HG02571 (cell line): Measurements from ENCODE around the gene CEP63.
"Not testable (repeated sequence)": the region's sequence is repeated elsewhere in the genome, so short reads cannot be mapped to it uniquely, and the experiment has no call there.

Source experiments
- ATAC-seq: cut with Tn5 transposase; IDR thresholded peaks from one replicate; pipeline ENCODE4 v1.9.1; 2021; ENCODE audit warnings: mild to moderate bottlenecking, moderate library complexity; ENCODE audit not compliant: unreplicated experiment

Gene CEP63

DNA sequence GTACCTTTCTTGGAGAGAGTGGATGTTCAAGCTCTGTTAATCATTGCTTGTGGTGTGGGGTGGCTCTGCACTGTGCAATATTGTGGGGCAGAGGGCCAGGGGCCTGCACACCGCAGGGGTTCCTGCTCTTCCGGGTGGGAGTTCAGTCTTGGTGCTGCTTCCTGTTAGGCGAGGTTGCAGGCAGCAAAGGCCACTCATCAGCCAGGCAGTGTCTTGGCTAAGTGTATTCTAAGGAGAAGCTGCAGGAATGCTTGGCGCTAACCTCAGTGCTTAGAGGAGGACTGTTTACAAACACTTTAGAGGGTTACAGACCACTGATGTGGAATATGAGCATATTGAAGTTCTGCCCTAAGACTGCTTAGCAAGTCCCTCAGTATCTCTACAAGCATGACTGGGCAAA is 81.7 kb downstream of the CEP63 start:
- ATAC-seq, result no peak

GRCh38 chr3:134568790-134569189 is 82.9 kb downstream of the CEP63 start:
- no peak for ATAC-seq

GRCh38 chr3:134569899-134570298 is 84.0 kb downstream of the CEP63 start:
- not testable (repeated sequence) for ATAC-seq

GRCh38 chr3:134576426-134576825 is 90.6 kb downstream of the CEP63 start:
- ATAC-seq, result no peak

DNA sequence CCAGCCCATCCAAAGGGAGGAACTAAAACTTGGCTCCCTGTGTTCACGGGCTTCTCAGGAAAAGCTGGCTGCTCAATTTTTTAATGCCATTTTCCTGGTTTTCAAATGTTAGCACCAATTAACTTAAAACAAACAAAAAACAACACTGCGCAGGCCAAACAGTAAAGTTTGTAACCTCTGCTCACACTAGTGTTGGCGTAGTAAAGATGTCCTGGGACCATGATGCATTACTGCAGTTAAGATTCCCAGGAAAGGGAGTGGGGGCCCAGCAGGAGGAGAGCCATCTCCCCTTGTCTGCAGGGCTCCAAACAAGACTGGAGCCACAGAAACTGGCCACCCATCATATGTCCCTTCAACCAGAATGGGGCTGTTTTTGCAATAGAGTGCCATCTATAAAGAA is 91.0 kb downstream of the CEP63 start:
- ATAC-seq, result no peak

- ATAC-seq, result no peak
These were observed 93.3 kb downstream of the CEP63 start for GRCh38 chr3:134579141-134579665.

DNA sequence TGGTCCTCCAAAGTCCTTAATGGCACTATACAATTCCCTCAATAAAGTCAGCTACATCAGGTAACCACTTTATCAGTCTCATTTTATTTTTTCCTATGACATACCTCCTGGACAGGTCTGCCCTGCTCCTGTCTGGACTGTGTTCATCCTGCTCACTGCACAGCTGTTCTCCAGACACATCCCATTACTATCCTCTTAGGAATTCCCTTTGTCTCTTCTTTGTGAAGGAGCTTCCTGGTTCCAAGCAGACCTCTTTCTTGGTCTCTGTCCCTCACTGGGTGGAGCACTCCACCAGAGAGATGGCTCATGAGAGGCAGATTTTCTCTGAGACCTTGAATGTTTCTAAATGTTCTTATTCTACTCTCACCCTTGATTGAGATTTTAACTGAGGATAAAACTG is 104.9 kb downstream of the CEP63 start:
- no peak for ATAC-seq

GRCh38 chr3:134592806-134593205 is 106.9 kb downstream of the CEP63 start:
- no peak for ATAC-seq

DNA sequence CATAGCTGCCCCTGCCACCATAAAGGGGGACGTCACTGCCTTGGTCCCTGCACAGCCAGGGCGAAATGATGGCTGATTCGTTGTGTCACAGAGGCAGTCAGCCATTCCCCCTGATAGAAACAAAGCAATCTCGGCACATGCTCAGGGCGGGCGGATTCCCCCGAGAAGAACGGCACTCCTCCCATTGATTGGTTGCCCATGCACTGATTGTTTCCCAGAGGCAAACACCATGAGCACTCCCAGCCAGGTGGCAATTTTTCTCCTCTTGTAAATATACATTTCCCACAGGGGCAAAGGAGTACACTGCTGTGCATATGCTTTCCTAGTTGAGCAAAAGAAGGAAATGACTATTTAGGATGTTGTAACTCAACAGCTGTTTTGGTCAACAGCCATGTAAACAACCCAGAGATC is 108.5 kb downstream of the CEP63 start:
- ATAC-seq, result no peak

GRCh38 chr3:134594986-134595385 is 109.1 kb downstream of the CEP63 start:
- not testable (repeated sequence) for ATAC-seq

DNA sequence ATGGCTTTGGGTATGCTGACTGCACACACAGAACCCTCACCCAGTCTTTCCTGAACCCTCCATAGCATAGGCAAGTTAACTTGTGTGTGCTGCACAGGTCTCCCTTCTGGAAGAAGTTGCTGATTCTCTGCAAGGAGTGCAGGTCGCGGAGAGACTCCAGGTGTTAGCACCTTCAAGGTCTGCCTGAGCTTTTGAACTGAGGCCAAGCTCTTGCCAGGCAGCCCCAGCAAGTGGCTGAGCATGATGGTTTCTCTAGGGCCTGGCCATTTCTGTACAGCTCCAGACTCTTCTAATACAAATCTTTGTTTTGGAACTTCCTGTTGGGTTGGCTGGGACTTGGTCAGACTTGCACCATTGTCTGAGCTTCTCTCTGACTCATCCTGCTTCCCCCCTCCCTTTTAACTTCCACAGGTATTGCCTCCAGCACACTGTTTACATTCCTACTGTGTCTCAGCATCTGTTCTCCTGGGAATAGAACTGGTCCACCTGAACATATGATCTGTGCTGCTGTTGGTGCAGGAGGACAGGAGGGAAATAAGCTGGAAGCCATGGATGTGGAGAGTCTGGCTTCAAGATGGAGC is 111.6 kb downstream of the CEP63 start:
- no peak for ATAC-seq

DNA sequence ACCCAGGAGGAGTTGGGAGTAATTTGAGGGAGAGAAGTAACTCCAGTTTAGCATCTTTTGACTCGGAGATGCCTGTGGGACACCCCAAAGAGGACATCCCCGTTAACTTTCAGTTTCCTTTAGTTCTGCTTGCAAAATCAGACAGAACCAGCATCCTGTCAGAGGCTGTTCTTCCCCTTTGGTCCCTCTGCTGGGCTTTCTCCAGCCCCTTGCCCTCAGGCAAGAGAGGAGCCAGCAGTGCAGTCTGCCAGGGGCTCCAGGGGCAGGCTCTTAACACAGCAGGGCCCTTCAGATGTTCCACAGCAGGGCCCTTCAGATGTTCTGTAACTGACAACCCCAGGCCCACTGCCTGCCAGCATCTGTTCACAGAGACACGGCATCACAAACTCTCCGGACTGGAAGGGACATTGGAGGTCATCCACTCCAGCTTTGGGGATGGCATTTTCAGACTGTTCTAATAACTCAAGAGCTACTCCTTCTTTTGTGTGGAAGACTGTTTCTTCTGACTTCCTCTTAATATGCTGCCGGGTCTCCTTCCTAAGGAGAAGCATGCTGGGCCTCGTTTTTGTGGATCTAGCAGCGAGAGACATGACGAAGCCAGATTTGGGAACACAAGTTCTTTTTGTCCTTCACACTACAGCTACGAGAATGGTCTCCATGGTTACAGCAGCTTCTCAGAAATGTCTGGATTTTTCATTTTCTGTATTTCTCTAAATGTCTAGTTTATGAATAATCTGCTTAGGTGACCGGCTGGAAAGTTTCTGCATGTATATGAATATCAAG is 113.1 kb downstream of the CEP63 start:
- ATAC-seq, result no peak

DNA sequence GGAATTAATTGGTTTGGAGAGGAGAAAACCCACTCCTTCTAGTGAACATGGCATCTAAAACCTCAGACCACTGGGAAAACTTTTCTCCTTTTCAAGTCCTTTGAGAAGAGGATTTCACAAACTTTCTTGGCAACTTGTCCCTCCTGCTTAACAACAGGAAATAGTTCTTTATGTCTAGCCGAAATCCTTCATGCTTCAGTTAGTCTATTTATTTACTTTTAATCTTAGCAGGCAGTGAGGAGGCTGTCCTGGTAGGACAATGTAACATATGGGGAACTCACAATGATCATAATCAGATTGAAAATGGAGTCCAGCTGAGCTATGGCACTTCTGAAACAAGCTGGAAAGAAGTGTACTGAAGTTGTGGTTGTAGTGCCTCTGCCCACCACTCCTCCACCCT is 114.3 kb downstream of the CEP63 start:
- no peak for ATAC-seq

DNA sequence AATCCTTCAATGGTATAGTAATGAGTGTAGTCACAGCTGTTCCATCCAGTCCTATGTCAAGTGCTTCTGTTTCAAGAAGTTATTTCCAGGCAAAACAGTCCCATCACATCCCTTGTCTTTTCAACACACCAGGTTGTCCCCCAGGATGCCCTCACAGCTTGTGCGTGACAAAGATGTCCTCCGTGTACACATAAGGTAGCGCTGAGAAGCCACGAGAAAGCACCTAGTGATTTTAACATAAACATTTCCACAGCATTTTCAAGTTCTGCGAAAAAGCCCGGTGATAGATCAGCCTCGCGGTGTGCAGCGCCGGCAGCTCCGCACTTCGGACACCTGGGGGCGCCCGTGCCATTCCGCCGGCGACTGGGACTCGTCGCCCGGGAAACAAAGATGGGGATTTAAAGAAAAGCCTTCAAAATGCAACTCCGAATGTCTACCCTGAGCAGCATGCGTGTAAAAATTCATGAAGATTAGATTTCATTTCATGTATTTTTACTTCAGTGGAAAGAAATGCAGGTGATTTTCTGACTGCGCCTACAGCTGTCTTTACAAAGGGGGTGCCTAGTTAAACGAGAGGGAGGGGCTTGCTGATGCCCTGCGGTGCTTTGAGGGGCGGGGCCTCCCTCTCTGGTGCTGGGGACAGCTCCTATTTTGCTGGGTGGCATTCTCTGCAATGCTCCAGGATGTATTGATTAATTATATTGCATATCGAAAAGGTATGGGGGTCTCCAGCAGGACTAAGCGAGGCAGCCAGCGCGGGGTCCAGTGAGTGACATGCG is 115.0 kb downstream of the CEP63 start:
- peak; percentile 69 for ATAC-seq

GRCh38 chr3:134601539-134602439 is 115.9 kb downstream of the CEP63 start:
- no peak for ATAC-seq

DNA sequence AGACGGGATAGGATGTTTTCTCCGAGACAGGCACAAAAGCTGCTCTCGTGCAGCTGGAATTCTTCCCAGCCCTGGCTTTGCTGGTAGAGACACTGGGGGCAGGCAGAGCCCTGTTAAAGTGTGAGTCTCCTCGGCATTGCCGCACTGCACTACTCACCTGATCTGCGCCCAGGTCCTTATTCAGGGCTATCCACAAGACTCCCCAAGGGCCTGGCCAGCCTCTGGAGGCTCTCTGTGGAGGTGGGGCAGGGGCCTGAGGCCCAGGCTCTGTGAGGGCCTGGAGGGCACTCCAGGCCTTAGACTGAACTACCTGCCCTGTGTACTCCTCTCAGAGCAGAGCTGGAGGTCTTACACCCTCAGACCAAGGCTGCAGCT is 116.6 kb downstream of the CEP63 start:
- no peak for ATAC-seq

GRCh38 chr3:134603480-134603879 is 117.6 kb downstream of the CEP63 start:
- no peak for ATAC-seq

- ATAC-seq, result no peak
These were observed 118.1 kb downstream of the CEP63 start for GRCh38 chr3:134603956-134604355.

GRCh38 chr3:134605556-134605955 is 119.7 kb downstream of the CEP63 start:
- ATAC-seq, result no peak
